Mucosa of stomach (tissue), 1 donor: Measurements from ENCODE around the gene EYA2.

Source experiments
- H3K27me3 ChIP-seq: one replicate; pipeline ENCODE4 v1.7.0; 2013; ENCODE audit warnings: mild to moderate bottlenecking, low read length; ENCODE audit not compliant: control insufficient read depth, insufficient read depth
- H3K36me3 ChIP-seq: one replicate; pipeline ENCODE4 v1.7.0; 2013; ENCODE audit warnings: low read length; ENCODE audit not compliant: control insufficient read depth, insufficient read depth
- H3K4me1 ChIP-seq: one replicate; pipeline ENCODE4 v1.7.0; 2013; ENCODE audit warnings: mild to moderate bottlenecking, low read length; ENCODE audit not compliant: control insufficient read depth, insufficient read depth
- H3K4me3 ChIP-seq: one replicate; pipeline ENCODE4 v1.7.0; 2013; ENCODE audit warnings: low read length
- H3K9ac ChIP-seq: one replicate; pipeline ENCODE4 v1.7.0; 2013; ENCODE audit warnings: mild to moderate bottlenecking, low read length, moderate library complexity
- H3K9me3 ChIP-seq: one replicate; pipeline ENCODE4 v1.7.0; 2013; ENCODE audit warnings: mild to moderate bottlenecking, low read length, moderate library complexity; ENCODE audit not compliant: control insufficient read depth
- donor health status: Pancreatic carcinoma.

Gene EYA2

DNA sequence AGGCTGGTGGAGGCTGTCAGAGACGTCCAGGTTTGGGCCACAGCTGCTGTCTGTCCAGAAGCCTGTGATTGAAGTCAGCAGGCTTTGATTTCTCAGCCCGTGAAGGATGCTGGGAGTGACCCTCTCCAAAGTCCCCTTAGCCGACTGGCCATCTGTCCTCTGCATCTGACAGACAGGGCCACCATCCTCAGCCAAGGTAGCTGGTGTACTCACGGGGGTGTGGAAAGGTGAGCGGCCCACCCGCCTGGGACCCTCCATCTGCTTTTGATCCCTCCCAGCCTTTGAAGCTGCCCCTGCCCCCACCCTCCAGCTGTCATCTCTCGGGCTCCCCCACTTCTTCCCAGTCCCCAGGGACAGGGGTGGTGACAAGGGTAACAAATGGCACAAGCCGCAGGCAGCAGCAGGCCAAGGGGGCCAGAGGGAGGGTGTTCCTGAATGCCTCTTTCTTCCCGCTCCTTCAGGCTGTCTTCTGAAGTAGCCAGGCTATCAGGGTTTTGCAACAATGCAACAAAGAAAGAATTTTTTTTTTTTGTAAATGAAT, 84.4 kb downstream of the EYA2 start:
- no peak overlapping the region for H3K4me3 ChIP-seq
- H3K4me1 ChIP-seq, result peaks cover 14% of the 10 kb centered on the region
- H3K27me3 ChIP-seq, result no peaks in the 10 kb centered on the region
- H3K36me3 ChIP-seq, result no peaks in the 10 kb centered on the region
- no peaks in the 10 kb centered on the region for H3K9me3 ChIP-seq
- no peak overlapping the region for H3K9ac ChIP-seq

DNA sequence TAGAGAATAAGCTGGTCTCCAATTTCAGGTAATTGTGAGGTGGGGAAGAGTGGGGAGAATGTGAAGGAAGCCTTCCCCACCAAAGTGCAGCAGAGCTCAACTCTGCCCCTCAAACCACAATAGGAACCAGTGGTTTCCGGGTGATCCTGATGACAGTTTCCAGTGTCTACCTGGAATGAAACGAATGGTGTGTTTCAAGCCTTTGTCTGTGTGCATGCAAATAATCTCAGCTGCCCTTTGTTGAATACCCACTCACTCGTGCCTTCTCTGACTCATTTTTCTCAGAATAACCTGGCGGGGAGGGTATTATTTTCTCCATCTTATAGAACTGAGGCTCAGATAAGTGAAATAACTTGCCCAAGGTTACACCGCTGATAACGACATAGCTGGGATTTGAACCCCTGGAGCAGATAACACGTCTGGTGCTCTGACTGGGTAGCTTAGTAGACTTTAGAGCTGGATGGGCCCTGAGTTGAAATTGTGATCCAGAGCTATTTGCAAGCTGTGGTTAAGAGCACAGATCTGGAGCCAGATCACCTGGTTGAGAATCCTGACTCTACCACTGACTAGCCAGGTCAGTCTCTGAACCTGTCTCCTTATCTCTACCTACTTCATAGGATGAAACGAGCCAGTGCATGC, 85.1 kb downstream of the EYA2 start:
- Histone ChIP-seq H3K9me3 (no peaks in the 10 kb centered on the region), H3K27me3 (no peaks in the 10 kb centered on the region), H3K36me3 (no peaks in the 10 kb centered on the region), H3K9ac (no peak overlapping the region), H3K4me1 (peaks cover 14% of the 10 kb centered on the region), H3K4me3 (no peak overlapping the region)

DNA sequence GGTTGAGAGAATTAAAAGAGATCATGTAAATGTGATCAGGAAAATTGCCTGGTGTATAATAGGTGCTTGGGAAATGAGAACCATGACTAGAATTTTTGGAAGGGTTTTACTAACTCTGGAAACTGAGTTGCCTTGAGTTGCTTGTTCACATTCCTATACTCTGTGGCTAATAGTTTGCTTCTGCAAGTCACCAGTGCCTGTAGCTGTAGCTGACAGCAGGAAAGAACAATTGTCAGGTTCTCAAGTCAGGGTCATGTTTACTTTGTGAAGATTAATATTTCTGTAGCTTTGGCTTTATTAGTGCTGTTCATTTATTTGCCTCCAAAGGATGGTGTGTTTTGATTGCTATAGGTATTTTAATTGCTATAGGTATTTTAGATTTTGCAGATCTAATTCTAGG, 86.5 kb downstream of the EYA2 start:
- H3K9ac ChIP-seq, result no peak overlapping the region
- H3K27me3 ChIP-seq, result no peaks in the 10 kb centered on the region
- peaks cover 24% of the 10 kb centered on the region for H3K4me1 ChIP-seq
- H3K9me3 ChIP-seq, result no peaks in the 10 kb centered on the region
- no peaks in the 10 kb centered on the region for H3K36me3 ChIP-seq
- no peak overlapping the region for H3K4me3 ChIP-seq

DNA sequence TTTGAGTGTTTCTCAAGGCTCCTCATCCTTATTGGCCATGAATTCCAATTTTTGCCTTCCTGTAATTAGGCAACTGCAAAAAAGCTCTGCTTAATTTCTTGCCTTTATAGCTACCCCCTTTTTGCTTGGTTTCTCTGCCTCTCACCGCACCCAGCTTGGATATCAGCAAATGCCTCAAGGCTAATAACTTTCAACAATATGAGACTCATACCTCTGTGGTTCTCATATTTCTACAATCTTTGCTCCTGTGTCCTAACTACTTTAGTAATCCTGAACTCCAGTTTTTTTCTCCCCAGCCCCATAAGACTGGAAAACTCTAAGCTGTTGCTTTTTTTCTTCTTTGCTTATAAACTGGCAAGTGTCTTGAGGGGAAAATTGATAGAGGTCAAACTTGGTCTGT, 88.8 kb downstream of the EYA2 start:
- peaks cover 34% of the 10 kb centered on the region for H3K4me1 ChIP-seq
- H3K9me3 ChIP-seq, result no peaks in the 10 kb centered on the region
- no peaks in the 10 kb centered on the region for H3K27me3 ChIP-seq
- no peak overlapping the region for H3K9ac ChIP-seq
- no peaks in the 10 kb centered on the region for H3K36me3 ChIP-seq
- H3K4me3 ChIP-seq, result no peak overlapping the region

DNA sequence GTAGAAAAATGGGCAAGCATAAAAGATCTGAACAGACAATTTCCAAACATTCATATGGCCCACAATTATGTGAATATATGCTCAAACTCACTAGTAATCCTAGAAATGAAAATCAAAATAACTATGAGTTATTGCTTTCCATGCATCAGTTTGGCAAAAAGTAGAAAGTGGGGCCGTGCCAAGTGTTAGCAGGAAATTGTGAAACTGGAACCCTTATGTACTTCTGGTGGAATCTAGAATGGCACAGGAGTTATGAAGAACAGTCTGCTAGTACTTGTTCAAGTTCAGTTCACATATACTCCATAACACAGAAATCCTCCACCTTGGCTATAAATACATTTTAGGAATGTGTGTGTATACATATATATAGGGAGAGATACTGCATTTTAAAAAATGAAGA, 89.8 kb downstream of the EYA2 start:
- H3K4me3 ChIP-seq, result no peak overlapping the region
- H3K9ac ChIP-seq, result no peak overlapping the region
- no peaks in the 10 kb centered on the region for H3K27me3 ChIP-seq
- no peaks in the 10 kb centered on the region for H3K36me3 ChIP-seq
- peaks cover 33% of the 10 kb centered on the region for H3K4me1 ChIP-seq
- H3K9me3 ChIP-seq, result no peaks in the 10 kb centered on the region

DNA sequence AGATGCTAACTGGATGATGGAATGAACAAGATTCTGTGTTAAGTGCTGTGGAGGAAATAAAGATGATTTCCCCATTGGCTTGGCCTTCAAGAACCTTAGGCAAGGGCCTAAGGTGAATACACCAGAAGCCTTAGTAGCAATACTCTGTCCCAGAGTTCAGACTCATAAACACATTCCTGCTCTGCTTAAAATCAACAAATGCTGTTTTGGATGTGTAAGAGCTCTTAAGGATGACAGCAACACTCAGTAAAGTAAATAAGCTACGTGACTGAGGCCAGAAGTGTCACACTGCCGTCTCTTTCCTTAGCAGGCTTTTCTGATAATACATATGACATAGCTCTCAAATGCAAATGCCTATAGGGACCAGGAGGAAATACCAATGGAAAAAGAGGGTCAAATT, 90.6 kb downstream of the EYA2 start:
- peaks cover 33% of the 10 kb centered on the region for H3K4me1 ChIP-seq

DNA sequence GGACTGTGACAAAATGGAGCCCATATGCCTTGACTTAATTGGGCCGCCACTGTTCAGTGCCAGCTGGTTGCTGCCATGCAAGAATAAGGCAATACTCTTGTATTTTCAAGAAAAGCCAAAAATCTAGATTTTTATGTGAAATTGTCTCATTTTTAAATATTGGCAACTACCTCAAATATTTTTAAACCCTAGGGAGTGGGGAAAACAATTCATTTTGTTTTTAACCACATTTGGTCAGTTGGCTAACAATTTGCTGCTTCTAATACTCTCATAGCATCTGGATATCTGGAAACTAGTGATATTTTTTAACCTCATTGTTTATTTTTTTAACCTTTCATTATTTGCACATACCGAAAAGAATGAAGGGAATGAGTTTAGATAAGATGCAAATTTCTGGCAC, 91.0 kb downstream of the EYA2 start:
- Histone ChIP-seq H3K27me3 (no peaks in the 10 kb centered on the region), H3K4me3 (no peak overlapping the region), H3K9ac (no peak overlapping the region), H3K36me3 (no peaks in the 10 kb centered on the region), H3K4me1 (peaks cover 36% of the 10 kb centered on the region), H3K9me3 (no peaks in the 10 kb centered on the region)

More for the DNA sequence above, 90.6 kb downstream of the EYA2 start:
- Histone ChIP-seq H3K9ac (no peak overlapping the region), H3K36me3 (no peaks in the 10 kb centered on the region), H3K27me3 (no peaks in the 10 kb centered on the region), H3K4me3 (no peak overlapping the region), H3K9me3 (no peaks in the 10 kb centered on the region)

DNA sequence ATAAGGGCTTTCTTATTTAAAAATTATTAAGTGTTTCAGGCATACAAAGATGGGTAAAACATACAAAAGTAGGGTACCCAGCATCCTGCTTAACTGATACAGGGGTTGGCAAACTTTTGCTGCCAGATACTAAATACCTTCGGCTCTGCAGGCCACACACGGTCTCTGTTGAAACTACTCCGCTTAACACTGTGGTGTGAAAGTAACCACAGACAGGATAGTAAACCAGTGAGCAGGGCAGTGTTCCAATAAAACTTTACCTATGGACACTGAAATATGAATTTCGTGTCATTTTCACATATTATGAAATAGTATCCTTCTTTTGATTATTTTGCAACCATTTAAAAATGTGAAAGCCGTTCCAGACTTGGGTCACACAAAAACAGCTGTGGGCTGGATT, 92.4 kb downstream of the EYA2 start:
- Histone ChIP-seq H3K4me1 (peaks cover 44% of the 10 kb centered on the region), H3K4me3 (no peak overlapping the region), H3K27me3 (no peaks in the 10 kb centered on the region), H3K36me3 (no peaks in the 10 kb centered on the region), H3K9me3 (no peaks in the 10 kb centered on the region), H3K9ac (no peak overlapping the region)

DNA sequence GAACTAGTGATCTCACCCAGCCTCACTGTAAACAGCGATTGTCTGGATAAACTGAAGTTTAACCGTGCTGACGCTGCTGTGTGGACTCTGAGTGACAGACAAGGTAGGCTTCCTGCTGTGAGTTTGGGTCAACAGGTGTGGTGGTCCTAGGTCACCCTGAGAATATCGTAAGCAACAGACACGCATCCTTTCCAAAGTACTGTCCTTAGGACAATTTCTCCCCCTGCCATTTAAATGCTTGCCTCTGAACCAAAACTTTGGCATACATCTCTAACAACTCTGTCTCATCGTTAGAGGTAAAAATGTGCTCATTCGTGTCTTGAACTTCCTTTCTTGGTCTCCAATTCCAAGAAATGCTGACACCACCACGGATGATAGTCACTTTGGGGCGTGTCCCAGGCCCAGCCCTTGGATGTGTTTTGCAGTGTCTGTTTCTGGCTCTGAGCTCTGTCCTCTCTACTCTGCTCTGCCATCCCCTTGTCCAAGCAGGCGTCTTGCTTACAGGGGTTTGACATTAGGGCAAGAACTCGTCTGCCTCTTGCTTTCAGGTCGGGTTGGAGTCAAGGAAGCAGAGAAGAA, 95.5 kb downstream of the EYA2 start:
- Histone ChIP-seq H3K4me1 (peaks cover 47% of the 10 kb centered on the region), H3K9ac (peak overlapping the region; percentile 49), H3K27me3 (no peaks in the 10 kb centered on the region), H3K4me3 (no peak overlapping the region), H3K36me3 (no peaks in the 10 kb centered on the region), H3K9me3 (no peaks in the 10 kb centered on the region)

DNA sequence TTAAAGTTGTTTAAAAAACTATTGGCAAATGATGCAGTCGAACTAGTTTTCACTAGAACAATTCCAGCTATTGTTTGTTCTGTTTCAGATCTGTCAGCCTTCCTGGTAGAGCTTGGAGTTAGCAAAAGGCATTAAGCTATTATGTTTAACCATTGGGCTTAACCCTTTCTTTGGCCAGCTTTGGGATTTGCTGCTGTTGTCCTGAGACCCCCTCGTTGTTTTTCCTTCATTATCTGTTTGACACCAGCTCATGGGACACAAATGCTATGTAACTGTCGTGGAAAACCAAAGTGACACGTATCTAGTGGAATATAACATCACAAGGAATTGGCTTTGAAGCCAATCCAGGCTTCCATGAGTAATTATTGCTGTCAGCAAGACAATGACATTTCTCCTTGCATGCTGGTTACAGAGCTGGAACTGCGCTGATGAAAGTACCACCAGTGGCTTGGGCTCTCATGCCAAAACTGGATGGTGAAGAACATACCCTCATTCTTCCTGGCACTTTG, 96.0 kb downstream of the EYA2 start:
- Histone ChIP-seq H3K9me3 (no peaks in the 10 kb centered on the region), H3K4me1 (peaks cover 42% of the 10 kb centered on the region), H3K9ac (no peak overlapping the region), H3K27me3 (no peaks in the 10 kb centered on the region), H3K4me3 (no peak overlapping the region), H3K36me3 (no peaks in the 10 kb centered on the region)

DNA sequence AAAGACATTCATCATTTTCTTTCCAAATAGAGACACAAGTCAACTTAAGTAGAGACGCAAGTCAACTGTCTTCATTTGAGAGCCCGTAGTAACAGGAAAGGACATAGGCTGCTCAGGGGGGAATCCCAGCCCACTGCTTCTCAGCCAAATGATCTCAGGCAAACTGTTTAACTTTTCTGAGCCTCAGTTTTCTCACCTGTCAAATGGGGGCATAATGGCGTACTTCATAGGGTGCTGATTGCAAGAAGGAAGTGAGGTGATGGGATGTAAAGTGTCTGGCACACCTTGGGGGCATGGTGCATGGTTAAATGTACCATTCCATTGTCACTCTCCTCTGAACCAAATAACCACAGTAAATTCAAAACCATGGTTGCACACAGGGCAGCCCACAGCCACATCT, 96.5 kb downstream of the EYA2 start:
- no peaks in the 10 kb centered on the region for H3K36me3 ChIP-seq
- peaks cover 38% of the 10 kb centered on the region for H3K4me1 ChIP-seq
- no peak overlapping the region for H3K9ac ChIP-seq
- no peak overlapping the region for H3K4me3 ChIP-seq
- no peaks in the 10 kb centered on the region for H3K27me3 ChIP-seq
- no peaks in the 10 kb centered on the region for H3K9me3 ChIP-seq

DNA sequence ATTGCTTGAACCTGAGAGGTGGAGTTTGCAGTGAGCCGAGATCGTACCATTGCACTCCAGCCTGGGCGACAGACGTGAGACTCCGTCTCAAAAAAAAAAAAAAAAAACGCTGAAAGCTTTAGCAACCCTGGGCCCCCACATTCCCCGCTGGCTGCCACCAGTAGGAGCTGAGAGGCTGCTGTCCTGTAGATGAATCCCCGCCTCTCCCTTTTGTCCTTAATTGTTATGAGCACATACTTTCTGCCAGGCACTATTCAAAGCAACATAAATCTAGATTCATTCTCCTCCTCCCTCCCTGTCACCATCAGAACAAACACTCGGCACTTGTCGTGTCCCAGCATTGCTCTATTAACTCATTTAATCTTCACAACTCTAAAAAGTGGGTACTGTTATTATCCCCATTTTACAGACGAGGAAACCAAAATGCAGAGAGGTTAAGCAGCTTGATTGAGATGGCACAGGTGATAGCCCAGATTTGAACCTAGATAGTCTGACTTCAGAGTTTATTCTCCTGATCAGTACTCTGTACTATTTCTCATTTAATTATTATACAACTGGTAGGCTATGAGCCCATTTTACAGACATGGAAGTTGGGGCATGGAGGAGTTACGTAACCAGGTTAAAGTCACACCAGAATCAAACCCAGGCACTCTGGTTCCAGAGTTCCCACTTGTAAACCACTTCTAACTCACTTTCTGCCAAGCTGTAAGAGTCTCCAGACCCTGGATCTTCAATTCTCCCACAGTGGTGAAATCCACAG, 97.4 kb downstream of the EYA2 start:
- Histone ChIP-seq H3K4me1 (peaks cover 32% of the 10 kb centered on the region), H3K27me3 (no peaks in the 10 kb centered on the region), H3K9ac (no peak overlapping the region), H3K36me3 (no peaks in the 10 kb centered on the region), H3K4me3 (no peak overlapping the region), H3K9me3 (no peaks in the 10 kb centered on the region)
